ENCODE data around the gene INO80D.
A peak's percentile ranks its signal among the peaks of the same experiment; 100 is the strongest.
"Not testable (repeated sequence)": the region's sequence is repeated elsewhere in the genome, so short reads cannot be mapped to it uniquely, and the experiment has no call there.

Gene INO80D

DNA sequence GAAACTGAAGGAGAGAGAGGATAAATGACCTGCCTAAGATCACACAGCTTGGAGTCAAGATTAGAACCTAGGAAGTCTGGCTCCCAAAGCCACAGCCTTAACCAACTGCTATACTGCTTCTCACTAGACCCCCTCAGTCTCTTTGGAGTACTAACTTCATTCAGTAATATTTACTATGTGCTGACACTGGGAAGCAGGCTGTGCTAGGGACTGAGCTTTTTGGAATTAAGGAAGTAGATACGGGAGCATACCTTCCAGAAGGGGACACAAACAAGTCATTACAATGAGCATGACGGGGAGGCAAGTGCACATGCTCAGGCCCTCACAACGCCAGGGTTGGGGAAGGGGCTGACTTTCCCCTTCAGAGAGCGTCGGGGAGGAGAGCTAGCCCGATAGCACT lies 97.7 kb downstream of the INO80D start:
- Mint-ChIP-seq H3K9me3 (no peaks in the 10 kb centered on the region), H3K36me3 (ENCODE audit: low read depth) (peaks cover 7% of the 10 kb centered on the region), H3K4me1 (peaks cover 11% of the 10 kb centered on the region), H3K4me3 (no peak overlapping the region), H3K27ac (peak overlapping the region; percentile 61), H3K27me3 (ENCODE audit: low read depth, poor library complexity) (peaks cover 4% of the 10 kb centered on the region)
- DNase-seq: no peak
- TF ChIP-seq, protein P1, sequence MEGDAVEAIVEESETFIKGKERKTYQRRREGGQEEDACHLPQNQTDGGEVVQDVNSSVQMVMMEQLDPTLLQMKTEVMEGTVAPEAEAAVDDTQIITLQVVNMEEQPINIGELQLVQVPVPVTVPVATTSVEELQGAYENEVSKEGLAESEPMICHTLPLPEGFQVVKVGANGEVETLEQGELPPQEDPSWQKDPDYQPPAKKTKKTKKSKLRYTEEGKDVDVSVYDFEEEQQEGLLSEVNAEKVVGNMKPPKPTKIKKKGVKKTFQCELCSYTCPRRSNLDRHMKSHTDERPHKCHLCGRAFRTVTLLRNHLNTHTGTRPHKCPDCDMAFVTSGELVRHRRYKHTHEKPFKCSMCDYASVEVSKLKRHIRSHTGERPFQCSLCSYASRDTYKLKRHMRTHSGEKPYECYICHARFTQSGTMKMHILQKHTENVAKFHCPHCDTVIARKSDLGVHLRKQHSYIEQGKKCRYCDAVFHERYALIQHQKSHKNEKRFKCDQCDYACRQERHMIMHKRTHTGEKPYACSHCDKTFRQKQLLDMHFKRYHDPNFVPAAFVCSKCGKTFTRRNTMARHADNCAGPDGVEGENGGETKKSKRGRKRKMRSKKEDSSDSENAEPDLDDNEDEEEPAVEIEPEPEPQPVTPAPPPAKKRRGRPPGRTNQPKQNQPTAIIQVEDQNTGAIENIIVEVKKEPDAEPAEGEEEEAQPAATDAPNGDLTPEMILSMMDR (IDR thresholded peaks at IDR 0.05): no peak

DNA sequence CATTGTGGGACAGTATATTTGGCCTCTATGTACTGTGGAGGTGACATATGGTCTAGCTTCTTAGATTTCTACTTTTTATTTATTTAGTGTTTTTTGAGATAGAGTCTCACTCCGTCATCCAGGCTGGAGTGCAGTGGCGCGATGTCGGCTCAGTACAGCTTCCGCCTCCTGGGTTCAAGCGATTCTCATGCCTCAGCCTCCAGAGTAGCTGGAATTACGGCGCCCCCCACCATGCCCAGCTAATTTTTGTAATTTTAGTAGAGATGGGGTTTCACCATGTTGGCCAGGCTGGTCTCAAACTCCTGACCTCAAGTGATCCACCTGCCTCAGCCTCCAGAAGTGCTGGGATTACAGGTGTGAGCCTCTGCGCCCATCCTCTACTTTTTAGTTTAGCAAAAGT lies 99.6 kb downstream of the INO80D start:
- DNase-seq; H3K4me3 Mint-ChIP-seq; H3K36me3 Mint-ChIP-seq (ENCODE audit: low read depth); H3K27me3 Mint-ChIP-seq (ENCODE audit: low read depth, poor library complexity); H3K27ac Mint-ChIP-seq; H3K9me3 Mint-ChIP-seq: not testable (repeated sequence)
- peaks cover 11% of the 10 kb centered on the region for H3K4me1 Mint-ChIP-seq

DNA sequence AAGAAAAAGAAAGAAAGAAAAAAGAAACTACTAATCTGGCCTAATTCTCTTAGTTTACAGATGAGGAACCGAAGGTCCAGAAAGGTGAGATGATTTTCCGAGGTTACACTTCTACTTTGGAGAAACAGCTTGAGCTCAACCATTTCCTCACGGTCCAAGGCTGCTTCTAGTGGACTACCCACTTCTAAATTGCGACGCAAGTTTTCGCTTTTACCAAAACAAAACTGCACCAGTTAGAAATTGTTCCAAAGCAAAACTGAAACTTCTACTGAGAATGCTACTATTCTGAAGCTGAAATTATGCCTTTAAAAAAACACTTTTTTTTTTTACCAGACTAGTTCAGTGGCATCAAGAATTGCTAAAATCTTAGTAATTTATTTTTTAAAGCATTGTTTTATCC lies 101.6 kb downstream of the INO80D start:
- Mint-ChIP-seq H3K9me3 (no peaks in the 10 kb centered on the region), H3K27ac (no peak overlapping the region), H3K4me1 (peaks cover 6% of the 10 kb centered on the region), H3K4me3 (no peak overlapping the region), H3K27me3 (ENCODE audit: low read depth, poor library complexity) (peaks cover 4% of the 10 kb centered on the region), H3K36me3 (ENCODE audit: low read depth) (no peaks in the 10 kb centered on the region)
- TF ChIP-seq, protein P1 (IDR thresholded peaks at IDR 0.05): no peak
- no peak for DNase-seq

DNA sequence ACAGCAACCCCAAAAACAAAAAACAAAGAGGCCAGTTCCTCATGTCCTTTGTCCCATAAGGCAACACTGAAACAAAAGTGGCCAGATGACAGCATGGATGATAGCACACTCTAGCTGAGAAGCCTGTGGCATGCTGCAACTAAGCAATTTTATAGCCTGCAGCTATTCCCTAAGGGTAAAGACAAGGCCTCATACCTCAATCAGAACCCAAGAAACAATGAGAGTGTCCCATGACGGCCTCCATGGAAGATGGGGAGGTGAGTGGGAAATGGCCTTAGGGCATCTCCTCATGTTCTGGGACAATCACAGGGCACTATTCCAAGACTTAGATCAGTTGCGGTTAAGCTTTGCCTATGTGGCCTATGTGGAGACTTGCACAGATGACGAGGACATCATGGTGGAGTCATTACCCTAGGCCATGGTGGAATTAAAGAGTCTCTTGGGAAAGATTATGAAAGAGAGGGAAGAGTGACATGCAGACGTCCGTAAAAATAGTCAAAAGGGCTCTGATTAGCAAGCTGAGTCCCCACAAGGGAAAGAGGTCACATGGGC lies 103.1 kb downstream of the INO80D start:
- TF ChIP-seq, protein P1 (IDR thresholded peaks at IDR 0.05): no peak
- Mint-ChIP-seq H3K27ac (no peak overlapping the region), H3K4me1 (no peaks in the 10 kb centered on the region), H3K36me3 (ENCODE audit: low read depth) (no peaks in the 10 kb centered on the region), H3K9me3 (peaks cover 9% of the 10 kb centered on the region), H3K27me3 (ENCODE audit: low read depth, poor library complexity) (no peaks in the 10 kb centered on the region), H3K4me3 (no peak overlapping the region)
- no peak for DNase-seq

DNA sequence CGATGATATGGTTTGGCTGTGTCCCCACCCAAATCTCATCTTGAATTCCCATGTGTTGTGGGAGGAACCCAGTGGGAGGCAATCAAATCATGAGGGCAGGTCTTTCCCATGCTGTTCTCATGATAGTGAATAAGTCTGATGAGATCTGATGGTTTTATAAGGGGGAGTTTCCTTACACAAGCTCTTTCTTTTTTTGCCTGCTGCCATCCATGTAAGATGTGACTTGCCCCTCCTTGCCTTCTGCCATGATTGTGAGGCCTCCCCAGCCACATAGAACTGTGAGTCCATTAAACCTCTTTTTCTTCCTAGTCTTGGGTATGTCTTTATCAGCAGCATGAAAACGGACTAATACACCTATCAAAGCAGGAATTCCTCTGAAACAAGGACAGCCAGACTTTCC lies 107.2 kb downstream of the INO80D start:
- H3K4me3 Mint-ChIP-seq; H3K27me3 Mint-ChIP-seq (ENCODE audit: low read depth, poor library complexity); H3K4me1 Mint-ChIP-seq; DNase-seq; H3K36me3 Mint-ChIP-seq (ENCODE audit: low read depth); H3K27ac Mint-ChIP-seq: not testable (repeated sequence)
- peaks cover 17% of the 10 kb centered on the region for H3K9me3 Mint-ChIP-seq

DNA sequence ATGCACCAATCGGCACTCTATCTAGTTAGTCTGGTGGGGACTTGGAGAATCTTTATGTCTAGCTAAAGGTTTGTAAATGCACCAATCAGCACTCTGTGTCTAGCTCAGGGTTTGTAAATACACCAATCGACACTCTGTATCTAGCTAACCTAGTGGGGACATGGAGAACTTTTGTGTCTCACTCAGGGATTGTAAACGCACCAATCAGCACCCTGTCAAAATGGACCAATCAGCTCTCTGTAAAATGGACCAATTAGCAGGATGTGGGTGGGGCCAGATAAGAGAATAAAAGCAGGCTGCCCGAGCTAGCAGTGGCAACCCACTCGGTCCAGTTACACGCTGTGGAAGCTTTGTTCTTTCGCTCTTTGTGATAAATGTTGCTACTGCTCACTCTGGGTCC lies 108.3 kb downstream of the INO80D start:
- peaks cover 17% of the 10 kb centered on the region for H3K9me3 Mint-ChIP-seq
- H3K27ac Mint-ChIP-seq; DNase-seq; H3K27me3 Mint-ChIP-seq (ENCODE audit: low read depth, poor library complexity); H3K4me3 Mint-ChIP-seq; H3K36me3 Mint-ChIP-seq (ENCODE audit: low read depth); H3K4me1 Mint-ChIP-seq: not testable (repeated sequence)

DNA sequence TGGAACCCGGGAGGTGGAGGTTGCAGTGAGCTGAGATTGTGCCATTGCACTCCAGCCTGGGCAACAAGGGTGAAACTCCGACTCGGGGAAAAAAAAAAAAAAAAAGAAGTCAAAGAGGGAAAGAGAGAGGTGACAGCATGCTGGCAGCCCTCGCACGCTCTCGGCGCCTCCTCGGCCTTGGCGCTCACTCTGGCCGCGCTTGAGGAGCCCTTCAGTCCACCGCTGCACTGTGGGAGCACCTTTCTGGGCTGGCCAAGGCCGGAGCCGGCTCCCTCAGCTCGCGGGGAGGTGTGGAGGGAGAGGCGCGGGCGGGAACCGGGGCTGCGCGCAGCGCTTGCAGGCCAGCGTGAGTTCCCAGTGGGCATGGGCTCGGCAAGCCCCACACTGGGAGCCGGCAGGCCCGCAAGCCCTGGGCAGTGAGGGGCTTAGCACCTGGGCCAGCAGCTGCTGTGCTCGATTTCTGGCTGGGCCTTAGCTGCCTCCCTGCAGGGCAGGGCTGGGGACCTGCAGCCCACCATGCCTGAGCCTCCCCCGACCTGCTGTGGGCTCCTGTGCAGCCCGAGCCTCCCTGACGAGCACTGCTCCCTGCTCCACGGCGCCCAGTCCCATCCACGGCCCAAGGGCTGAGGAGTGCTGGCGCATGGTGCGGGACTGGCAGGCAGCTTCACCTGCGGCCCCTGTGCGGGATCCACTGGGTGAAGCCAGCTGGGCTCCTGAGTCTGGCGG lies 108.9 kb downstream of the INO80D start:
- H3K27ac Mint-ChIP-seq; H3K36me3 Mint-ChIP-seq (ENCODE audit: low read depth); H3K4me1 Mint-ChIP-seq; DNase-seq; H3K4me3 Mint-ChIP-seq; H3K27me3 Mint-ChIP-seq (ENCODE audit: low read depth, poor library complexity): not testable (repeated sequence)
- H3K9me3 Mint-ChIP-seq: peaks cover 17% of the 10 kb centered on the region
